Osteoblast (primary cell): ENCODE measurements around the gene ALG9. TPM values are rescaled to one million over a fixed set of nuclear protein-coding genes. Genes with fewer than 3 reads are reported as not detected.
A peak's percentile ranks its signal among the peaks of the same experiment; 100 is the strongest.

Source experiments
- DNase-seq: peaks from one replicate; pipeline ENCODE4 v3.0.0; 2011; ENCODE audit warnings: low spot score, mixed read lengths; ENCODE audit not compliant: insufficient read length; ENCODE audit errors: missing footprints
- H2AFZ ChIP-seq: 2 replicates; pipeline ENCODE4 v1.6.0; 2011; ENCODE audit warnings: mild to moderate bottlenecking, low read length
- H3K27ac ChIP-seq: 2 replicates; pipeline ENCODE4 v1.5.1; 2011; ENCODE audit warnings: mild to moderate bottlenecking, low read depth, low read length, moderate library complexity
- H3K27me3 ChIP-seq: 2 replicates; pipeline ENCODE4 v1.6.0; 2012; ENCODE audit warnings: mild to moderate bottlenecking, control low read depth, inconsistent platforms, low read length, moderate library complexity; ENCODE audit not compliant: insufficient read depth
- H3K36me3 ChIP-seq: 2 replicates; pipeline ENCODE4 v1.5.1; 2011; ENCODE audit warnings: mild to moderate bottlenecking, low read length, control low read depth, moderate library complexity; ENCODE audit not compliant: insufficient read depth
- H3K4me1 ChIP-seq: 2 replicates; pipeline ENCODE4 v1.5.1; 2011; ENCODE audit warnings: mild to moderate bottlenecking, low read length, control low read depth, moderate library complexity; ENCODE audit not compliant: insufficient read depth
- H3K4me2 ChIP-seq: 2 replicates; pipeline ENCODE4 v1.6.0; 2011; ENCODE audit warnings: mild to moderate bottlenecking, low read length; ENCODE audit not compliant: insufficient read depth
- H3K4me3 ChIP-seq: fragments of 200-600 bp; sonication (generic); 3 replicates; pipeline ENCODE4 v1.5.1; 2012; ENCODE audit warnings: mild to moderate bottlenecking, low read length, inconsistent platforms; ENCODE audit not compliant: insufficient read depth
- H3K79me2 ChIP-seq: 2 replicates; pipeline ENCODE4 v1.6.0; 2012; ENCODE audit warnings: mild to moderate bottlenecking, low read length, control low read depth, inconsistent platforms; ENCODE audit not compliant: insufficient read depth
- H3K9me3 ChIP-seq: 2 replicates; pipeline ENCODE4 v1.5.1; 2011; ENCODE audit warnings: low read depth, low read length, control low read depth
- H4K20me1 ChIP-seq: 2 replicates; pipeline ENCODE4 v1.6.0; 2012; ENCODE audit warnings: mild to moderate bottlenecking, low read length, control low read depth; ENCODE audit not compliant: insufficient read depth
- CTCF ChIP-seq: IDR thresholded peaks from 2 replicates; pipeline ENCODE4 v1.5.1; 2011; ENCODE audit warnings: mild to moderate bottlenecking, low read depth, low read length, moderate library complexity; ENCODE audit errors: extremely low read depth
- total RNA-seq: library from RNA; depleted of rRNA; stranded (reverse); fragments of >200 nt; gene quantifications from 2 replicates; pipeline ENCODE4 v1.2.3, GENCODE V29; 2012

ALG9 gene
- total RNA-seq, 1 donor, result 35.8 TPM

- Histone ChIP-seq H3K36me3 (peaks cover 4% of the 10 kb centered on the region), H2AFZ (no peak overlapping the region), H3K4me3 (no peak overlapping the region), H3K27ac (peak overlapping the region; percentile 82), H3K9me3 (no peaks in the 10 kb centered on the region), H3K4me1 (peaks cover 26% of the 10 kb centered on the region), H3K27me3 (no peaks in the 10 kb centered on the region), H3K79me2 (no peaks in the 10 kb centered on the region), H4K20me1 (no peaks in the 10 kb centered on the region), H3K4me2 (peak overlapping the region; percentile 1)
- peak; percentile 37 for DNase-seq
- TF ChIP-seq CTCF, result no peak
Measured at GRCh38 chr11:111846063-111846462, 25.3 kb downstream of the ALG9 start.

GRCh38 chr11:111845276-111846028 lies 25.9 kb downstream of the ALG9 start:
- TF ChIP-seq CTCF, result no peak
- DNase-seq, result no peak

GRCh38 chr11:111843661-111844060 lies 27.7 kb downstream of the ALG9 start:
- Histone ChIP-seq H3K27ac (no peak overlapping the region), H3K4me3 (no peak overlapping the region), H3K79me2 (no peaks in the 10 kb centered on the region), H2AFZ (no peak overlapping the region), H4K20me1 (no peaks in the 10 kb centered on the region), H3K4me1 (peaks cover 35% of the 10 kb centered on the region), H3K27me3 (no peaks in the 10 kb centered on the region), H3K36me3 (peaks cover 4% of the 10 kb centered on the region), H3K4me2 (no peak overlapping the region), H3K9me3 (no peaks in the 10 kb centered on the region)
- DNase-seq, result no peak
- no peak for TF ChIP-seq CTCF

More at GRCh38 chr11:111845276-111846028, 25.9 kb downstream of the ALG9 start:
- H3K4me1 ChIP-seq, result peaks cover 32% of the 10 kb centered on the region
- H3K4me2 ChIP-seq, result no peak overlapping the region
- no peaks in the 10 kb centered on the region for H3K27me3 ChIP-seq
- no peaks in the 10 kb centered on the region for H4K20me1 ChIP-seq
- no peaks in the 10 kb centered on the region for H3K79me2 ChIP-seq
- H2AFZ ChIP-seq, result no peak overlapping the region
- H3K9me3 ChIP-seq, result no peaks in the 10 kb centered on the region
- H3K36me3 ChIP-seq, result peaks cover 4% of the 10 kb centered on the region
- H3K4me3 ChIP-seq, result no peak overlapping the region
- peak overlapping the region; percentile 82 for H3K27ac ChIP-seq

GRCh38 chr11:111841370-111842053 lies 29.9 kb downstream of the ALG9 start:
- Histone ChIP-seq H2AFZ (peak overlapping the region; percentile 75), H3K4me3 (peak overlapping the region; percentile 32), H3K36me3 (peaks cover 8% of the 10 kb centered on the region), H3K27ac (peak overlapping the region; percentile 54), H3K4me2 (peak overlapping the region; percentile 55), H4K20me1 (no peaks in the 10 kb centered on the region), H3K4me1 (peaks cover 31% of the 10 kb centered on the region), H3K79me2 (no peaks in the 10 kb centered on the region), H3K27me3 (no peaks in the 10 kb centered on the region), H3K9me3 (no peaks in the 10 kb centered on the region)
- TF ChIP-seq CTCF, result peak; percentile 93
- no peak for DNase-seq
